Skeletal muscle satellite cell (primary cell): ENCODE measurements around the gene UCP1.
A peak's percentile ranks its signal among the peaks of the same experiment; 100 is the strongest.

ENCODE experiments used
- H3K27me3 ChIP-seq: 2 replicates; pipeline ENCODE4 v1.7.0; 2013; ENCODE audit warnings: low read length; ENCODE audit not compliant: control insufficient read depth, insufficient read depth
- H3K36me3 ChIP-seq: 2 replicates; pipeline ENCODE4 v1.7.0; 2013; ENCODE audit warnings: mild to moderate bottlenecking, control low read depth, low read length; ENCODE audit not compliant: insufficient read depth
- H3K4me1 ChIP-seq: 2 replicates; pipeline ENCODE4 v1.7.0; 2013; ENCODE audit warnings: low read length; ENCODE audit not compliant: control insufficient read depth, insufficient read depth
- H3K4me2 ChIP-seq: 2 replicates; pipeline ENCODE4 v1.7.0; 2013; ENCODE audit warnings: mild to moderate bottlenecking, low read length
- H3K4me3 ChIP-seq: 2 replicates; pipeline ENCODE4 v1.7.0; 2013; ENCODE audit warnings: low read length
- H3K9ac ChIP-seq: 2 replicates; pipeline ENCODE4 v1.7.0; 2013; ENCODE audit warnings: mild to moderate bottlenecking, low read depth, low read length, moderate library complexity
- H3K9me3 ChIP-seq: replicated peaks from 2 replicates; pipeline ENCODE4 v1.7.0; 2013; ENCODE audit warnings: mild to moderate bottlenecking, control low read depth, low read length

Gene UCP1

DNA sequence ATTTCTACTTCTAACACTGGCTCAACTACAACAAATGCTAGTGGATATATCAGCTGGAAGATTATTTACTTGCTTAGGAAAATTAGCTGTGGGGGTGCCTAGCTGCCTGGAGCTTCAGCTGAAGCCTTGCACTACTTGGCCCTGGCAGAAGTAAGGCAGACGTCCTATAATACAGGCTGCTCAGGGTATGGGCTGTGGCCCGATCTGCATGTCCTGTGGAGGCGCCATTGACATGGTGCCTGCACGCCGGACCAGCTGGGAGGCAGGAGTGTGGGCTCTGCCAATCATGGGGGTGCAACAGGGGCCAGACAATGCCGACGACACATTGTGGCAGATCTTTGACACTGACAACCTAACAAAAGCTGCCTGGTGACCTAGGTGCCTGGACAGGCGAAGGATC lies 31.6 kb upstream of the UCP1 start:
- H3K27me3 ChIP-seq = peaks cover 53% of the 10 kb centered on the region
- H3K9me3 ChIP-seq = no peaks in the 10 kb centered on the region
- H3K4me2 ChIP-seq = no peak overlapping the region
- no peak overlapping the region for H3K9ac ChIP-seq
- H3K36me3 ChIP-seq = no peaks in the 10 kb centered on the region
- H3K4me3 ChIP-seq = no peak overlapping the region
- H3K4me1 ChIP-seq = no peaks in the 10 kb centered on the region

DNA sequence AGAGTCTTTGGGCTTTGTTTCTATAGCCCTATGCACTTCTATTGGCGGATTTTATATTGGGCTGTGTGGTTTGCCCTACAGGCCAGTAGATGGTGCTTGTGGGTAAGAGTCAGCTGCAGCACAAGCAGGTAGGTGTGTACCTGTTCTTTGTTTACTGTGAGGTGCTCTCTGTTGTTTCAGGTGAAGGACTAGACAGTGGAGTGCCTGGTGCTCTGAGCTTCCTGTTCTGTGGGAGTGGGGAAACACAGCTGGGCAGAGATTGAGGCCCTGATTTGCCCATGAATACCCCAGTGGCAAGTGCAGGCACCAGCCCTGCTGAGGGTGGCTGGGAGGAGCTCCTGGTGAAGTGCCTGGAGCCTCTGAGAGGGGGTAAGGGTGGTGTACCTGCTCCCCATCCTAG lies 26.3 kb upstream of the UCP1 start:
- Histone ChIP-seq H3K4me3 (no peak overlapping the region), H3K4me2 (no peak overlapping the region), H3K4me1 (no peaks in the 10 kb centered on the region), H3K36me3 (no peaks in the 10 kb centered on the region), H3K9me3 (no peaks in the 10 kb centered on the region), H3K9ac (no peak overlapping the region), H3K27me3 (peaks cover 38% of the 10 kb centered on the region)

DNA sequence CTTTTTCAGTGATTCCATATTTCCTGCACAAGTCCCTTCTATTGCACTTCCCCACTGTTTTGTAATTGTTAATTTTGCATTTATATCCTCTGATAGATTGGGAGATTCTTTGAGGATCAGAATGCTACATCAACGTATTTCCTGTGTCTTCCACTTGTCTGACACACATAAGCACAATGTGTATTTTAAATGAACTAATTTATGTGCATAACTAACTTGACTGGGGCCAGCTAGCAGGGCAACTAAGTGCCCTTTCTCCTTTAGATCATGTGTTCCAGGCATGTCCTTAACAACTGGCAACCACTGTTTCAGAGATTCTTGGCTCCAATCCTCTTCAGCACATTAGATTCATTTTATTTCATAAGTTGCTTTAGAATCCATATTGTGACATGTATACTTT lies 15.7 kb upstream of the UCP1 start:
- Histone ChIP-seq H3K4me2 (no peak overlapping the region), H3K9me3 (no peaks in the 10 kb centered on the region), H3K4me3 (no peak overlapping the region), H3K36me3 (no peaks in the 10 kb centered on the region), H3K4me1 (no peaks in the 10 kb centered on the region), H3K9ac (no peak overlapping the region), H3K27me3 (peaks cover 30% of the 10 kb centered on the region)

DNA sequence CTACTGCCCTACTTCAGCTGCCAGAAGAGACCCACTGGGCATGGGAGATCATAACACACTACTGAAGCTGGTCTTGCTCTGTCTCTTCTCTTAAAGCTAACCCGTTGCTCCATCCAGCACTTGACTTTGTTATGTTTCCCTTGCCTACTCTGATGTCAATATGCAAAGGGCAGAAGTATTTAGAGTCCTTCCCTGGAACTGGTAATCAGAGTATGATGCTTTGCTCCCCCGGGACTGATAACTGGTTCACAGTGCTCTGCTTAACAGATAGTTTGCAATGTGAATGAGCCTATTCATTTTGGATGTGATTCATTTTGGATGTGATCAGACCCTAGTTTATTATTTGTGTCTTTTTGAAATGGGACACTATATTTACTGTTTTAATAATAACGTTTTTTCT lies 12.3 kb upstream of the UCP1 start:
- H3K4me1 ChIP-seq = no peaks in the 10 kb centered on the region
- no peaks in the 10 kb centered on the region for H3K36me3 ChIP-seq
- no peaks in the 10 kb centered on the region for H3K9me3 ChIP-seq
- H3K4me2 ChIP-seq = no peak overlapping the region
- H3K9ac ChIP-seq = no peak overlapping the region
- H3K27me3 ChIP-seq = peaks cover 54% of the 10 kb centered on the region
- no peak overlapping the region for H3K4me3 ChIP-seq

DNA sequence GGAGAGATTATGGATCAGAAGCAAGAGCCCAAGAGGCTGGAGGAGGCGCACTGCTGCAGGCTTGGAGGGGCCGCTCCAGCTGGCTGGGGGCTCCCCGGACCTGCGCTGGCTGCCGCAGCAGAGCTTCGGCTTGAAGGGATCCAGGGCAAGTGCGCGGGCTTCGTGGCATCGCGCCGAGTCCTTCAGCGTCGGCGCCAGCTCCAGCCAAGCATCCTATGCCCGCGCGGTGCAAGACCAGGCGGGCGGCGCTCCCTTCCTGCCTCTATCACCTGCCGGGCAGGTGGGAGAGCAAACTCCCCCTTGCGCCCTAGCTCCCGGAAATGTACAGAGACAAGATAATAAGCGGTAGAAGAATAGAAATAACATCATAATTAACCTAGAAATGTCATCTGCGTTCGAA lies 10.5 kb upstream of the UCP1 start:
- no peaks in the 10 kb centered on the region for H3K9me3 ChIP-seq
- H3K4me1 ChIP-seq = no peaks in the 10 kb centered on the region
- no peak overlapping the region for H3K4me2 ChIP-seq
- H3K36me3 ChIP-seq = no peaks in the 10 kb centered on the region
- H3K4me3 ChIP-seq = no peak overlapping the region
- no peak overlapping the region for H3K9ac ChIP-seq
- peaks cover 64% of the 10 kb centered on the region for H3K27me3 ChIP-seq

DNA sequence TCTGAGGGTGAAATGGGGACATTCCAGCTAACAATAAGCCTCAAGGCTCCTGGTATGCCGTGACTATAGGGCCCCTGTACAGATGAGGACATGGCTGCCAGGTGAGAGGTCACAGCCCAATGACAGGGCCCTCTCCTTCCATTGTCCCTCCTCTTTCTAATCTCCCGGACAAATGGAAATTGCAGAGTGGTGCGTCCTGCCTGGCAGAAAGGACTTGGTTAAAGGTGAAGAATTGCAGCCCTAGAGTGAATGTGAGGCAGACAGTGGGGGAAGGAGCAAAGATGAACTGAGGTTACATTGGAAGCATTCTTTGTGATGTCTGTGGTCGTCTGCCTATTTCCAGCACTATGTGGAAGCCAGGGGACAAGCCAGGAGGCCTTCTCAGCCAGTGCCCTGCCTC lies 6.7 kb upstream of the UCP1 start:
- Histone ChIP-seq H3K9ac (no peak overlapping the region), H3K36me3 (no peaks in the 10 kb centered on the region), H3K9me3 (peaks cover 8% of the 10 kb centered on the region), H3K4me1 (no peaks in the 10 kb centered on the region), H3K27me3 (peaks cover 76% of the 10 kb centered on the region), H3K4me2 (no peak overlapping the region), H3K4me3 (no peak overlapping the region)

DNA sequence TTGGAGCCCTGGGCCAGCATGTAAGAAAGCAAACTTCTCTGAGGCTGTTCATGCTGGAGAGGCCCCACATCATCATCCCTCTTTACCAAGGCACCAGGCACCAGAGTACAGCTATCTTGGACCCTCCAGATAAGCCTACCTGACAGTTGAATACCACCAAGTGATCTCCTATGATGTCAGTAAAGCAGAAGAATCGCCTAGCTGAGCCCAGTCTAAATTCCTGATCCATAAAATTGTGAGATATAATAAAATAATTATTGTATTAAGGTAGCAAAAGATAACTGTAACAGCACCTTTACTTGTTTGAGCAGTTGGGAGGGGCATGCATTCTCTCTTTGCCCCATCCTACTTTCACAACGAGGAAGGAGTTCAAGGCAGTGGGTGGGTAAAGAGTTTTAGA lies 2.9 kb upstream of the UCP1 start:
- peaks cover 80% of the 10 kb centered on the region for H3K27me3 ChIP-seq
- no peak overlapping the region for H3K4me2 ChIP-seq
- H3K4me1 ChIP-seq = peaks cover 14% of the 10 kb centered on the region
- peaks cover 8% of the 10 kb centered on the region for H3K9me3 ChIP-seq
- no peak overlapping the region for H3K9ac ChIP-seq
- H3K36me3 ChIP-seq = no peaks in the 10 kb centered on the region
- no peak overlapping the region for H3K4me3 ChIP-seq

DNA sequence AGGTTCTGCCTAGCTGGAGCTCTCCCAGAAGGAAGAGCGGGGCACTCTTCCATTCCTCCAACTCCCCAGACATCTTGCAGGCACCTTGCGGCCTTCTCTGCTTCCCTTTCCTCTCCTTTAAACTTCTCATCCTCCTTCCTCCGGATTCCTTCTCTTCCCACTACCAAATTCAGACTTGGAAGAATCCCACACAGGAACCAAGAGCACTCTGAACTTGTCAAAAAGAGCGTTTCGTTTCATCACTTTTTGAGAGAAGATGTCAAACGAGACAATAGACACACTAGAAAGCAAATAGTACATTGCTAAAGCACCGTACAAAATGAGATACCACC lies 512 bp upstream of the UCP1 start:
- peaks cover 8% of the 10 kb centered on the region for H3K9me3 ChIP-seq
- peak overlapping the region; percentile 89 for H3K4me2 ChIP-seq
- H3K4me3 ChIP-seq = peak overlapping the region; percentile 66
- peaks cover 14% of the 10 kb centered on the region for H3K4me1 ChIP-seq
- H3K9ac ChIP-seq = no peak overlapping the region
- H3K27me3 ChIP-seq = peaks cover 86% of the 10 kb centered on the region
- H3K36me3 ChIP-seq = no peaks in the 10 kb centered on the region

DNA sequence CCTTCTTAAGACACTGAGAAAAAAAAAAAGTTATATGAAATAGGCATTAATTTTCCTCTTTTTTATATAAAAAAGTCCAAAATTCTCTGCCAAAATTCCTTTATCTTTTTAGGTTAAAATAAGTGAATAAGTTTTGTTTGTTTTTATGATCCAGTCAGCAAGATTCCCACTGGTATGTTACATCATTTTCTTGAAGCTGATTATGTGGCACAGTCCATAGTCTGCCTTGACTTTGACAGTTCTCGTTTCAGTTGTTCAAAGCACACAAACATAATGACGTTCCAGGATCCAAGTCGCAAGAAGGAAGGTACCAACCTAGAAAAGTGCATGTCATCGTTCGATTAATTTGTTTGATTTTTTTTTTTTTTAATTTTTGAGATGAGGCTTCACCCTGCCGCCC lies 9.1 kb downstream of the UCP1 start:
- H3K4me3 ChIP-seq = no peak overlapping the region
- H3K36me3 ChIP-seq = no peaks in the 10 kb centered on the region
- H3K4me1 ChIP-seq = no peaks in the 10 kb centered on the region
- no peak overlapping the region for H3K9ac ChIP-seq
- H3K4me2 ChIP-seq = no peak overlapping the region
- H3K9me3 ChIP-seq = no peaks in the 10 kb centered on the region
- peaks cover 6% of the 10 kb centered on the region for H3K27me3 ChIP-seq

DNA sequence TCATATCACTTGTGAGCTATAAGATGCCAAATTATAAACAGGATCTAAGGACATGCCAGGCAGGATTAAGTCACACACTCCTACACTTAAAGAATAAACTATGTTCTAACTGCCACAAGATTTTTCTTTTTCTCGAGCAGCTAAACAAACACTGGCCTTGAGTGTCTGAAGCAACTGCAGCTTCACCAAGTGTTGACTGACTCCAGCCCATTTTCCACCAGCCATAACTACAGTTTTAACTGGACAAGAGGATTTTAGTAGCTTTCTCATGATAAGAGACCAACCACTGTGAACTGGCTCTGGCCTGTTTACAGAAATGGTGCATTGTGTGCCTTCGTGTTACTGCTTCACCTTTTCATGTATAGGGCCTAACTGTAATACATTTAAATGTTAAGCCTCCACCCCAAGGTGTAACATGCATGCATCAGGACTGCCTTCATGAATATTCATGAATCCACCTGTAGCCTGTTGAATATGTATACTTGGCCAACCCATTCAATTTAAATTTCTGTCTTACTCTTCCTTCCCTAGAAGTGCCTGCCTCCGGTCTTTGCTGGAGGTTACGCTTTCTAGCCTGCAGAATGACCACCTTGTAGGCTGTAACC lies 10.8 kb downstream of the UCP1 start:
- H3K36me3 ChIP-seq = no peaks in the 10 kb centered on the region
- no peak overlapping the region for H3K4me3 ChIP-seq
- no peak overlapping the region for H3K9ac ChIP-seq
- no peaks in the 10 kb centered on the region for H3K9me3 ChIP-seq
- no peak overlapping the region for H3K4me2 ChIP-seq
- no peaks in the 10 kb centered on the region for H3K4me1 ChIP-seq
- no peaks in the 10 kb centered on the region for H3K27me3 ChIP-seq

DNA sequence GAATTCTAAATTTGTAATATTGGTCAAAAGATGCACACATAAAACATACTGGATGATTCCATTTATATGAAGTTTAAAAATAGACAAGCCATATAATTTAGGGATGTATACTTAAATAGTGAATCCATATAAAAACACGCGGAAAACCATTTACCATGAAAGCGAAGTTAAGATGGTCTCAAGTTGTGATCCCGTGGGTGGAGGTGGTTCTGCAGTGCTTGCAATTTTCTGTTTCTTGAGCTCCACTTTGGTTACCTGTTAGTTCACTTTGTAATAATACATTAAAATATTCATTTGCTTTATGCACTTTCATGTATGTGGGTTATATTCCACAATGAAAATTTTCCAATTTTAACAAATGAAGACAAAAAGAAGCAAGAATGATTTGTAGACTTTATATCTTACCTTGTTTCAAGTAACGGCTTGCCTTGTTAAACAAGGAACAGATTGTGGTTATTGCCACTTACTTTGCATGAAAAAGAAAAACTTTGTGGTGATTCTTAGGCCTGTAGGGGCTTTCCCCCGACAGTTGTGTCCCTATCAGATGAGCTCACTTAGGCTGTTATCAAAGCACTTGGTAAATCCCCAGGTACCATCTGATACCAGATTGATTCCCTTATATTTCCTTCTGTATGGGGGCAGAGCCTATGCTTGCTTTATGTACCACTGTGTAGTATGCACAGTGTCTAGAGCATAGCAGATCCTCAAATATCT lies 12.2 kb downstream of the UCP1 start:
- no peaks in the 10 kb centered on the region for H3K4me1 ChIP-seq
- H3K9me3 ChIP-seq = no peaks in the 10 kb centered on the region
- no peaks in the 10 kb centered on the region for H3K36me3 ChIP-seq
- no peaks in the 10 kb centered on the region for H3K27me3 ChIP-seq
- H3K9ac ChIP-seq = no peak overlapping the region
- no peak overlapping the region for H3K4me3 ChIP-seq
- no peak overlapping the region for H3K4me2 ChIP-seq

DNA sequence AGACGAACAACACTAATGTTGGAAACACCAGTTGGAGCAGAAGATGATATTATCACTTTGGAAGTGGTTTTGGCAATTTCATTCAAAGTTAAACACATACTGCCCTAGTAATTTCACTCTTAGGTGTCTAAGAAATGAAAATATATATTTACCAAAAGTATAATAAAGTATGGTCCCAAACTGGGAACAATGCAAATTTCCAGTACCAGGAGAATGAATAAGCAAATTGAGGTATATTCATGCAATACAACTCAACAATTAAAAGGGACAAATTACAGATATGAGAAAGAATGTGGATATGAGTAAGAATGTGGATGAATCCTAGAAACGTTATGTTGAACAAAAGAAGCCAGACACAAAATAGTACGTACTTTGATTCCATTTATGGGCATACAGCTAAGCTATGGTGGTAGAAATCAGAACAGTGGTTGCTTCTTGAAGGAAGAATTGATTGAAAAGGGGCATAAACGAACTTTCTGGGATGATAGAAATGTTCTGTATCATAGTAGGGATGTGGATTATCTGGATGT lies 34.7 kb downstream of the UCP1 start:
- Histone ChIP-seq H3K4me2 (no peak overlapping the region), H3K36me3 (peaks cover 28% of the 10 kb centered on the region), H3K9ac (no peak overlapping the region), H3K9me3 (no peaks in the 10 kb centered on the region), H3K4me1 (peaks cover 5% of the 10 kb centered on the region), H3K4me3 (no peak overlapping the region), H3K27me3 (no peaks in the 10 kb centered on the region)
